Right lobe of liver (tissue), 4 donors: ENCODE data around the gene ATP13A3.

Experiments
- CTCF ChIP-seq, 4 donors: fragments of 200-600 bp in 3 of 4; fragments of 450-650 bp in 1 of 4; IDR thresholded peaks; one replicate each; pipeline versions ENCODE4 v1.5.1 to v1.8.0; 2016 to 2022; ENCODE audit warnings: antibody characterized with exemption in 4 of 4, mild to moderate bottlenecking in 2 of 4
- POLR2A ChIP-seq: fragments of 450-650 bp; IDR thresholded peaks from one replicate; pipeline ENCODE4 v1.6.1; 2017; ENCODE audit warnings: antibody characterized with exemption, mild to moderate bottlenecking
- donor health status: DM: no; HTN: no; CAD: no.
- donor health status: DM: no; HTN: no; CAD: no.
- donor health status: DM: no; HTN: yes; CAD: no.

- TF ChIP-seq CTCF (IDR thresholded peaks at IDR 0.05) (no peak), POLR2A (no peak)
Observed at GRCh38 chr3:194458131-194458530, 28.7 kb downstream of the ATP13A3 start.
